Endothelial cell of umbilical vein (primary cell): ENCODE results near the gene MSI1. TPM values are rescaled to one million over a fixed set of nuclear protein-coding genes. Genes with fewer than 3 reads are reported as not detected.

Experiments used
- BruUV-seq: library from RNA; stranded (reverse); fragments of 400-500 nt; replicated peaks from 2 replicates; lab custom pipeline; 2021; lab: Mats Ljungman, UMichigan
- CTCF ChIA-PET: fragments of 300-600, 350-600 bp; sonication (Branson Sonifier 250); formaldehyde crosslinking; loops from one replicate; lab custom pipeline; 2021; ENCODE audit warnings: antibody characterized with exemption, inconsistent platforms; lab: Charles Lee
- POLR2A ChIA-PET: fragments of 300-600, 350-600 bp; sonication (Branson Sonifier 250); formaldehyde crosslinking; loops from one replicate; lab custom pipeline; 2021; ENCODE audit warnings: antibody characterized with exemption, inconsistent platforms; lab: Charles Lee
- DNase-seq: peaks from one replicate; pipeline ENCODE4 v3.0.0-alpha.2; 2011; ENCODE audit warnings: low read depth, low spot score
- FAIRE-seq: peaks from 2 replicates; lab custom pipeline; 2011; peaks lifted over from hg19 to GRCh38; lab: Jason Lieb, UNC
- H2AFZ ChIP-seq: 2 replicates; pipeline ENCODE4 v1.6.0; 2012; ENCODE audit warnings: low read depth, low read length, control low read depth, inconsistent platforms
- H3K27ac ChIP-seq: 2 replicates; pipeline ENCODE4 v1.5.1; 2011; ENCODE audit warnings: low read depth, mild to moderate bottlenecking, control low read depth, low read length, moderate library complexity; ENCODE audit not compliant: insufficient read depth
- H3K27me3 ChIP-seq, 2 experiments: 2 replicates each; pipeline versions ENCODE4 v1.6.0 to v1.6.1; 2011; ENCODE audit warnings: low read length in 2 of 2, mixed read lengths in 1 of 2; ENCODE audit not compliant: control insufficient read depth in 2 of 2, insufficient read depth in 2 of 2
- H3K36me3 ChIP-seq, 2 experiments: 2 replicates in 1 of 2; 3 replicates in 1 of 2; pipeline ENCODE4 v1.5.1; 2011; ENCODE audit warnings: low read length in 2 of 2, mild to moderate bottlenecking in 1 of 2, moderate library complexity in 1 of 2; ENCODE audit not compliant: control insufficient read depth in 2 of 2, insufficient read depth in 2 of 2; ENCODE audit errors: extremely low read depth in 1 of 2
- H3K4me1 ChIP-seq: 3 replicates; pipeline ENCODE4 v1.5.1; 2011; ENCODE audit warnings: mild to moderate bottlenecking, low read length; ENCODE audit not compliant: control insufficient read depth, insufficient read depth; ENCODE audit errors: extremely low read depth
- H3K4me2 ChIP-seq: 2 replicates; pipeline ENCODE4 v1.6.1; 2011; ENCODE audit warnings: low read length, control low read depth, mixed read lengths; ENCODE audit not compliant: insufficient read depth
- H3K4me3 ChIP-seq, 3 experiments: fragments of 200-600 bp in 1 of 3; sonication (generic), shearing (Covaris generic) in 1 of 3; replicated peaks in 1 of 3; 2 replicates each; pipeline ENCODE4 v1.5.1; 2011 to 2016; ENCODE audit warnings: control low read depth in 3 of 3, low read length in 3 of 3, mild to moderate bottlenecking in 2 of 3, inconsistent platforms in 1 of 3, low read depth in 1 of 3, moderate library complexity in 1 of 3; ENCODE audit not compliant: insufficient read depth in 1 of 3
- H3K79me2 ChIP-seq: 2 replicates; pipeline ENCODE4 v1.6.0; 2012; ENCODE audit warnings: low read length, inconsistent platforms; ENCODE audit not compliant: control insufficient read depth, insufficient read depth
- H3K9ac ChIP-seq: replicated peaks from 2 replicates; pipeline ENCODE3; 2011; ENCODE audit warnings: low read length, control low read depth; ENCODE audit not compliant: insufficient read depth; ENCODE audit errors: extremely low read depth
- H3K9me1 ChIP-seq: replicated peaks from 3 replicates; pipeline ENCODE4 v1.6.0; 2011; ENCODE audit warnings: mild to moderate bottlenecking, low read length; ENCODE audit not compliant: control insufficient read depth, insufficient read depth; ENCODE audit errors: extremely low read depth
- H3K9me3 ChIP-seq: replicated peaks from 2 replicates; pipeline ENCODE4 v1.5.1; 2012; ENCODE audit warnings: low read length, inconsistent platforms; ENCODE audit not compliant: control insufficient read depth, insufficient read depth
- H4K20me1 ChIP-seq: replicated peaks from 2 replicates; pipeline ENCODE3; 2011; ENCODE audit warnings: mild to moderate bottlenecking, low read length; ENCODE audit not compliant: control insufficient read depth, insufficient read depth; ENCODE audit errors: extremely low read depth
- EZH2 ChIP-seq: IDR thresholded peaks from 2 replicates; pipeline ENCODE4 v1.6.1; 2012; ENCODE audit warnings: borderline replicate concordance, low read depth, mild to moderate bottlenecking, moderate library complexity, low read length, inconsistent platforms; ENCODE audit not compliant: severe bottlenecking
- FOS ChIP-seq: IDR thresholded peaks from 2 replicates; pipeline ENCODE4 v1.6.1; 2011; ENCODE audit warnings: mild to moderate bottlenecking, low read length, moderate library complexity, borderline replicate concordance; ENCODE audit not compliant: insufficient read depth
- GATA2 ChIP-seq: IDR thresholded peaks from 2 replicates; pipeline ENCODE4 v1.7.0; 2011; ENCODE audit warnings: low read depth, mild to moderate bottlenecking, moderate library complexity, mixed read lengths, low read length; ENCODE audit not compliant: insufficient read length, insufficient read depth
- JUN ChIP-seq: IDR thresholded peaks from 2 replicates; pipeline ENCODE4 v1.6.1; 2011; ENCODE audit warnings: borderline replicate concordance, low read depth; ENCODE audit not compliant: insufficient read length, insufficient read depth
- MAX ChIP-seq: IDR thresholded peaks from 2 replicates; pipeline ENCODE4 v1.6.1; 2011; ENCODE audit not compliant: insufficient read depth, insufficient read length
- MYC ChIP-seq: IDR thresholded peaks from one replicate; pipeline ENCODE4 v1.6.1; 2011; ENCODE audit warnings: mild to moderate bottlenecking, low read depth, low read length
- POLR2A ChIP-seq: IDR thresholded peaks from 2 replicates; pipeline ENCODE4 v1.6.1; 2012; ENCODE audit warnings: low read depth, mild to moderate bottlenecking, control low read depth, low read length
- POLR2AphosphoS5 ChIP-seq: IDR thresholded peaks from 2 replicates; pipeline ENCODE4 v1.6.1; 2012; ENCODE audit warnings: low read depth, mild to moderate bottlenecking, control low read depth, low read length, moderate library complexity; ENCODE audit not compliant: insufficient read depth
- dilution Hi-C: fragments of 300-500 bp; cut with MboI; formaldehyde crosslinking; loops from one replicate; pipeline ENCODE4 v1.15.0; 2019; ENCODE audit warnings: low sequenced_read_pairs; ENCODE audit not compliant: extremely low pct_ligation_motif_present
- intact Hi-C: fragments of 100-400 bp; cut with micrococcal nuclease; formaldehyde crosslinking; loops from one replicate; pipeline ENCODE4 v1.10.0; 2022
- polyA plus RNA-seq, 4 experiments: library from polyadenylated mRNA; depleted of rRNA in 3 of 4; stranded (reverse) in 3 of 4; unstranded in 1 of 4; fragments of >200 nt; gene quantifications; 2 replicates each; pipeline versions ENCODE4 v1.2.1 to v1.2.3, GENCODE V29; 2011 to 2012; ENCODE audit warnings: missing spikeins in 1 of 4
- total RNA-seq: library from RNA; stranded (reverse); gene quantifications from 2 replicates; pipeline ENCODE4 v1.2.3, GENCODE V29; 2021
- TF ChIP-seq, protein P1 (sequence below), 2 donors: IDR thresholded peaks; 1 replicate in 1 of 2; 2 replicates in 1 of 2; pipeline ENCODE4 v1.5.1; 2011; ENCODE audit warnings: low read length in 2 of 2, mild to moderate bottlenecking in 2 of 2, moderate library complexity in 2 of 2, control low read depth in 1 of 2, inconsistent platforms in 1 of 2, low read depth in 1 of 2; ENCODE audit not compliant: insufficient read depth in 1 of 2; ENCODE audit errors: extremely low read depth in 1 of 2

The MSI1 gene
- total and polyA plus RNA-seq, 2 donors (not counting 3 experiments of a cell fraction or from before 2014, with no cell fraction given) = 0.01 TPM; not detected in 1

DNA sequence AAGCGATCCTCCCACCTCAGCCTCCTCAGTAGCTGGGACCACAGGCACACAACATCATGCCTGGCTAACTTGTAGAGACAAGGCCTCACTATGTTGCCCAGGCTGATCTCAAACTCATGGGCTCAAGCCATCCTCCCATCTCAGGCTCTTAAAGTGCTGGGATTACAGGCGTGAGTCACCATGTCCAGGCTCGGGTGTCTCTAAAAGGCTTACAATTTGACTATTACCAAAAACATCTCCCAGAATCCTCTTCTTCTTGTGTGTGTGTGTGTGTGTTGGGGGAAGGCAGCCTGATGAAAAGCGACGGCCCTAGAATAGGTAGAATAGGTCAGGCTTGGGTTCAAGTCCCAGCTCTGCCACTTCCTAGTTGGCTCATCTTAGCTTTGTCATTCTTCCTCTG is 16.8 kb downstream of the MSI1 start:
- Histone ChIP-seq H3K4me2 (no peak overlapping the region), H3K36me3 (no peaks in the 10 kb centered on the region), H3K9me1 (no peaks in the 10 kb centered on the region), H3K27ac (no peak overlapping the region), H3K79me2 (no peaks in the 10 kb centered on the region), H3K4me3 (no peak overlapping the region), H3K27me3 (peaks cover 3 to 9% of the 10 kb centered on the region in 2 experiments), H3K9me3 (no peaks in the 10 kb centered on the region), H3K9ac (no peak overlapping the region), H2AFZ (no peak overlapping the region), H3K4me1 (no peaks in the 10 kb centered on the region), H4K20me1 (no peaks in the 10 kb centered on the region)
- FAIRE-seq (no peak), DNase-seq (no peak)
- no TSS peak for BruUV-seq
- ChIA-PET POLR2A (interaction anchor here (0.5 to 0.7 kb wide), 2 partner anchors 11 to 106 kb away, joined by 9 to 10 read pairs; no protein-coding TSS in a partner anchor), CTCF (interaction anchor here (1.3 to 2.4 kb wide), 3 partner anchors 11 to 77 kb away, joined by 3 to 7 read pairs (median 3); no protein-coding TSS in a partner anchor)
- TF ChIP-seq MAX = no peak
- TF ChIP-seq MYC = no peak
- TF ChIP-seq, protein P1, sequence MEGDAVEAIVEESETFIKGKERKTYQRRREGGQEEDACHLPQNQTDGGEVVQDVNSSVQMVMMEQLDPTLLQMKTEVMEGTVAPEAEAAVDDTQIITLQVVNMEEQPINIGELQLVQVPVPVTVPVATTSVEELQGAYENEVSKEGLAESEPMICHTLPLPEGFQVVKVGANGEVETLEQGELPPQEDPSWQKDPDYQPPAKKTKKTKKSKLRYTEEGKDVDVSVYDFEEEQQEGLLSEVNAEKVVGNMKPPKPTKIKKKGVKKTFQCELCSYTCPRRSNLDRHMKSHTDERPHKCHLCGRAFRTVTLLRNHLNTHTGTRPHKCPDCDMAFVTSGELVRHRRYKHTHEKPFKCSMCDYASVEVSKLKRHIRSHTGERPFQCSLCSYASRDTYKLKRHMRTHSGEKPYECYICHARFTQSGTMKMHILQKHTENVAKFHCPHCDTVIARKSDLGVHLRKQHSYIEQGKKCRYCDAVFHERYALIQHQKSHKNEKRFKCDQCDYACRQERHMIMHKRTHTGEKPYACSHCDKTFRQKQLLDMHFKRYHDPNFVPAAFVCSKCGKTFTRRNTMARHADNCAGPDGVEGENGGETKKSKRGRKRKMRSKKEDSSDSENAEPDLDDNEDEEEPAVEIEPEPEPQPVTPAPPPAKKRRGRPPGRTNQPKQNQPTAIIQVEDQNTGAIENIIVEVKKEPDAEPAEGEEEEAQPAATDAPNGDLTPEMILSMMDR (IDR thresholded peaks at IDR 0.05; ENCODE audit: extremely low read depth in 1 of 2, insufficient read depth in 1 of 2, low read depth in 1 of 2, low read length in 2 of 2) = no peak
- no peak for TF ChIP-seq JUN
- no peak for TF ChIP-seq POLR2A
- no peak for TF ChIP-seq FOS
- no peak for TF ChIP-seq EZH2
- no peak for TF ChIP-seq GATA2
- no peak for TF ChIP-seq POLR2AphosphoS5
- dilution Hi-C loops = no loop called here
- intact Hi-C loops = no loop called here
